Fibroblast of the aortic adventitia (primary cell): ENCODE measurements around the gene ARHGAP40. TPM values are rescaled to one million over a fixed set of nuclear protein-coding genes. Genes with fewer than 3 reads are reported as not detected.
A peak's percentile ranks its signal among the peaks of the same experiment; 100 is the strongest.

Experiments used
- DNase-seq: peaks from one replicate; pipeline ENCODE4 v3.0.0-alpha.2; 2010; ENCODE audit warnings: low read depth
- H3K4me3 ChIP-seq: 2 replicates; pipeline ENCODE4 v1.5.1; 2011; ENCODE audit warnings: low read depth, mild to moderate bottlenecking, control low read depth, low read length, moderate library complexity
- total RNA-seq: library from RNA; depleted of rRNA; stranded (reverse); fragments of >200 nt; gene quantifications from 2 replicates; pipeline ENCODE4 v1.2.3, GENCODE V29; 2012; ENCODE audit warnings: low replicate concordance
- TF ChIP-seq, protein P1 (sequence below): IDR thresholded peaks from 2 replicates; pipeline ENCODE4 v1.5.1; 2011; ENCODE audit warnings: mild to moderate bottlenecking, low read length, control low read depth, inconsistent platforms; ENCODE audit not compliant: insufficient read depth

ARHGAP40 gene
- total RNA-seq, 1 donor, result not detected

DNA sequence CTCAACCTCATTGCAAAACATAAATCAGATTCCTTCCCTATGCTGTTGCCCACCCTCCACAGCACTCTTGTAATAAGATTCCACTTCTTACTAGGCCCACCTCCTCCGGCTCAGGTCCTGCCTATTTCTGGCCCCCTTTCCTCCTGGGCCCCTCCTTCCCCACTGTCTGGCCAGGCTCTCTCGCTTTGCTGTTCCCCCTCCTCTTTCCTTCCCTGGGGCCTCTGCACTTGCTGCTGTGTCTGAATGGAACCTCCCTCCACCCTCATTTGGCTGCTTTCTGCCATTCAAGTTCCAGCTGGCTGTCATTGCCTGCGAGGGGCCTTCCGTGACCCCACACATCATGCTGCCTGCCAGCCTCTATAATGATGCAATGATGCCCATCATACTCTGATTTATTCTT, 38.9 kb downstream of the ARHGAP40 start:
- H3K4me3 ChIP-seq, result no peak overlapping the region
- TF ChIP-seq, protein P1, sequence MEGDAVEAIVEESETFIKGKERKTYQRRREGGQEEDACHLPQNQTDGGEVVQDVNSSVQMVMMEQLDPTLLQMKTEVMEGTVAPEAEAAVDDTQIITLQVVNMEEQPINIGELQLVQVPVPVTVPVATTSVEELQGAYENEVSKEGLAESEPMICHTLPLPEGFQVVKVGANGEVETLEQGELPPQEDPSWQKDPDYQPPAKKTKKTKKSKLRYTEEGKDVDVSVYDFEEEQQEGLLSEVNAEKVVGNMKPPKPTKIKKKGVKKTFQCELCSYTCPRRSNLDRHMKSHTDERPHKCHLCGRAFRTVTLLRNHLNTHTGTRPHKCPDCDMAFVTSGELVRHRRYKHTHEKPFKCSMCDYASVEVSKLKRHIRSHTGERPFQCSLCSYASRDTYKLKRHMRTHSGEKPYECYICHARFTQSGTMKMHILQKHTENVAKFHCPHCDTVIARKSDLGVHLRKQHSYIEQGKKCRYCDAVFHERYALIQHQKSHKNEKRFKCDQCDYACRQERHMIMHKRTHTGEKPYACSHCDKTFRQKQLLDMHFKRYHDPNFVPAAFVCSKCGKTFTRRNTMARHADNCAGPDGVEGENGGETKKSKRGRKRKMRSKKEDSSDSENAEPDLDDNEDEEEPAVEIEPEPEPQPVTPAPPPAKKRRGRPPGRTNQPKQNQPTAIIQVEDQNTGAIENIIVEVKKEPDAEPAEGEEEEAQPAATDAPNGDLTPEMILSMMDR, result no peak
- DNase-seq, result no peak

DNA sequence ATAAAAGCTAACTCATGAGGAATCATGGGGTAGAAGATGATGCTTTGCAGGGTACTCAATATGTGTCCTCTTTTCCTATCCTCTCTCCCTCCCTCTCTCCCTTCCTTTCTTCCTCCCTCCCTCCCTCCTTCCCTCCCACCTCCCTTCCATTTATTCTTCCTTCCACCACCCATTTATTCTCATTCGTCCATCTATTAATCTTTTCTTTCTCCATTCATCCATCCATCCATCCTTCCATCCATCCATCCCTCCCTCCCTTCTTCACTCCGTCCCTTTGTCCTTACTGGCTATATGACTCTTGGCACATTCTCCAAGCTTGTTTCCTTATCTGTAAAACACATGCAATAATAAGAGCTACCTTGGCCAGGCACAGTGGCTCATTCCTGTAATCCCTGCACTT, 40.9 kb downstream of the ARHGAP40 start:
- no peak for DNase-seq
- no peak overlapping the region for H3K4me3 ChIP-seq
- TF ChIP-seq, protein P1, result no peak

DNA sequence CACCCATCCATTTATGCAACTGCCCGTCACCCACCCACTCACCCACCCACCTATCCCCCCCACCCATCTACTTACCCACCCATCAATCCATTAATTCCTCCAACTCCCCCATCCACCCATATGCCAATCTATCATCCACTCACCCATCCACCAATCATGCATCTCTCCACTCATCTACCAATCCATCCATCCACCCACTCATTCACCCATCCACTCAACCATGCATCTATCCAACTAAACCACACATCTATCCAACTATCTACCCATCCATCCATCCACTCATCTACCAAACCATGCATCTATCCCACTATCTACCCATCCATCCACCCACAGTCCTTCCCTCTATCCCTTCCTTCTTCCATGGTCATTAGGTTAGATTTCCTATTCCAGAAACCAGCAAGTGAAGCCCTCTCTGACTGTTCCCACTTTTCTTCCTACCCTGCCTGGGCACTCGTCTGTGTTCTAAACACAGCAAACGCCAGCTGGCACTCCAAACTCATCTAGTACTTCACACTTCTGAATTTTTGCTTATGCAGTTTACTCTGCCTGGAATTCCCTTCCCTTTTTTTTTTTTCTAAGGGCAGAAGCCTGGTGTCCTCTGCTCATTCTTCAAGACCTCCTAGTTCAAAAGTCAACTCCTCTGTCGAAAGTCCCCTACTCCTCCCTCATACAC, 43.1 kb downstream of the ARHGAP40 start:
- TF ChIP-seq, protein P1, result no peak
- DNase-seq, result no peak
- no peak overlapping the region for H3K4me3 ChIP-seq

DNA sequence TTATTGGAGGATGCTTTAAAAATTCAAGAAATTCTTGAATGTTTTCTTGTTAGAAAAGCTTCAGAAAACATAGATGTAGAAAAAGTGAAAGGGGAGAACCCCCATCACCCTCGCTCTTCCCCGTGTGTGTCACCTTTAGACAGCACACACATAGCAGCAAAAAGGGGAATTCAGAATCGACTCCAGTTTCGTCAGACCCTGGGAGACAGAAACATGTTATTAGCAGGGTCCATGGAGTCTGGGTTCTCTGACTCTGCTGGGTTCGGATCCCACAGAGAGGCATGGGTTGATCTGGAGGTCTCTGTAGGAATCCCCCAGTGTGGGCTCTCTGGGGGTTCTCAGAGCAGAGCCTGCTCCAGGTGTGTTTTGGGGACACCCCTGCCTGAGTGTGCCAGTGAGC, 43.7 kb downstream of the ARHGAP40 start:
- no peak overlapping the region for H3K4me3 ChIP-seq
- DNase-seq, result no peak
- TF ChIP-seq, protein P1, result no peak

DNA sequence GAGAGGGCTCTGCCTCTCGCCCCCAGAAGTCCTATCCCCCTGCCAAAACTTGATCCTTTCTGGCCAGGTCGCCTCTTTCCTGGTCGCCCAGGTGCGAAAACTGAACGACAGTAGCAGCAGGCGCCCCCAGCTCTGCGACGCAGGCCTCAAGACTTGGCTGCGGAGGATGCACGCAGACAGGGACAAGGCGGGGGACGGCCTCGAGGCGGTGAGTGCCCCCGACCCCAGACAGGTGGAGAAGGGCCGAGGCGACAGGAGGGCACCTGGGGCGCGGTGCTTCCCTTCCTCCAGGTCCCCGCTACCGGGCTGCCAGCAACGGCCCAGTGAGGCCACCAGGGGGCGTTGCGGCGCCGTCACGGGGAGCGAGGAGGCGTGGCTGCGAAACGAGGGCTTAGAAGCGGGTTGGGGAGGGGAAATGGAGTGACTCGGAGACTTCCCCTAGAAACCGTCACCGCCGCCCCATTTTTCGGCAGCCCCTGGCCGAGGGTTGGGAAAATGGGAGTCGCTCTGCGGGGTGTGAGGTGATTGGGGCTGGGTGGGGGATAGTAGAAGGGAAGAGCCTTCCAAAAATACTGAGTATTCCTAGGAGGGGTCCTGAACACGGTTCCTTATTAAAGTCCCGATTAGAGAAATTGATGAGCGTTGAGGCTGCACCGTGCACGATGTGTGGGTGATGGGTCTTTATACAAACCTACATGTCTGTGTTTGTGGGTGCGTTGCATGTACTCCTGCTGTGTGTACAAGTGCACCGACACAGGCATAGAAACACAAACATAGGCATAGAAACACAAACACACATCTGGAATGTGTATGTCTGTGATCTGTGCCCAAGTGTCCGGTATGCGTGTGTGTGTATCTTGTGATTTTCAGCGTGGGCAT, 44.6 kb downstream of the ARHGAP40 start:
- DNase-seq, result peak; percentile 57
- H3K4me3 ChIP-seq, result peak overlapping the region; percentile 47
- TF ChIP-seq, protein P1, result peak; percentile 95

DNA sequence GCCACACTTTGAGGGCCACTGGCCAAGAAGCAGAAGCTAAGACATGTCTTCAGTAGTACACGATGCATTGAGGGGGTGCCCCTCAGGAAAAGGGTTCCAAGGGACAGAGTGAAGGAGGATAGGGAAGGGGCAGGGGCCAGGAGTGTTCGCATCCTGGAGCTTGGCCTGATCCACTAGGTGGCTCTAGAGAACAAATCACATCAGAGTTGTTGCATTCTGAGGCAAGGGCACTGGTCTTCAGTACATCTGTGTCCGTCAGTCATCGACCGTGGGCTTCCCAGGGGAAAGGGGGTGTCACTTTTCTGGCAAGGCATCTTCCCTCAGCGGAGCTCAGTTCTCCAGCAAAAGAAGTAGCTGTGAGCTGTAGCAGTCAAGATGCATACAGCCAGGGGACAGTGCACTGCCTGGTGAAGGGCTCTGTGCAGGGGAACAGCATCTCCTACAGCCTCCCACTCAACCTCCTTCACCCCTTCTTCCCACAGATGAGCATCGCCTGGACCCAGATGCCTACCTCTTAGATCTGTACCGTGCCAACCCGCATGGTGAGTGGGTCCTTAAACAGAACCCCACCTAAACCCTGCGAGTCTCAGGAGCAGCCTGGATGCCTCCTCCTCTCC, 47.8 kb downstream of the ARHGAP40 start:
- TF ChIP-seq, protein P1, result peak; percentile 50
- H3K4me3 ChIP-seq, result no peak overlapping the region
- DNase-seq, result peak; percentile 27
